GM19372 (cell line): ENCODE data around the gene XRCC5.
"Not testable (repeated sequence)": the region's sequence is repeated elsewhere in the genome, so short reads cannot be mapped to it uniquely, and the experiment has no call there.

Experiments used
- ATAC-seq: cut with Tn5 transposase; IDR thresholded peaks from one replicate; pipeline ENCODE4 v1.9.1; 2021; ENCODE audit warnings: mild to moderate bottlenecking, low read depth, moderate library complexity; ENCODE audit not compliant: unreplicated experiment

The XRCC5 gene

GRCh38 chr2:216183462-216183861 is 74.3 kb downstream of the XRCC5 start:
- peak; percentile 51 for ATAC-seq

- no peak for ATAC-seq
These were observed 79.4 kb downstream of the XRCC5 start for GRCh38 chr2:216188559-216188850.

- no peak for ATAC-seq
These were observed 79.8 kb downstream of the XRCC5 start for GRCh38 chr2:216188956-216189355.

- no peak for ATAC-seq
These were observed 80.3 kb downstream of the XRCC5 start for GRCh38 chr2:216189410-216189809.

- no peak for ATAC-seq
These were observed 83.0 kb downstream of the XRCC5 start for GRCh38 chr2:216192181-216192580.

GRCh38 chr2:216192931-216193330 is 83.8 kb downstream of the XRCC5 start:
- ATAC-seq, result no peak

- ATAC-seq, result no peak
These were observed 84.9 kb downstream of the XRCC5 start for GRCh38 chr2:216194013-216194412.

GRCh38 chr2:216194561-216194960 is 85.4 kb downstream of the XRCC5 start:
- no peak for ATAC-seq

- no peak for ATAC-seq
These were observed 86.4 kb downstream of the XRCC5 start for GRCh38 chr2:216195565-216196029.

GRCh38 chr2:216201692-216202306 is 92.7 kb downstream of the XRCC5 start:
- ATAC-seq, result no peak

GRCh38 chr2:216202626-216203250 is 93.6 kb downstream of the XRCC5 start:
- no peak for ATAC-seq

GRCh38 chr2:216205486-216205885 is 96.3 kb downstream of the XRCC5 start:
- no peak for ATAC-seq

- peak; percentile 58 for ATAC-seq
These were observed 97.0 kb downstream of the XRCC5 start for GRCh38 chr2:216206041-216206703.

- no peak for ATAC-seq
These were observed 97.7 kb downstream of the XRCC5 start for GRCh38 chr2:216206821-216207220.

GRCh38 chr2:216208661-216209060 is 99.5 kb downstream of the XRCC5 start:
- ATAC-seq, result not testable (repeated sequence)

GRCh38 chr2:216210701-216211540 is 101.8 kb downstream of the XRCC5 start:
- ATAC-seq, result no peak

GRCh38 chr2:216211614-216212145 is 102.5 kb downstream of the XRCC5 start:
- no peak for ATAC-seq

- ATAC-seq, result no peak
These were observed 105.6 kb downstream of the XRCC5 start for GRCh38 chr2:216214768-216215167.

- no peak for ATAC-seq
These were observed 106.7 kb downstream of the XRCC5 start for GRCh38 chr2:216215658-216216390.
